CD4-positive, alpha-beta T cell (primary cell): ENCODE data around the gene CALCOCO1. TPM values are rescaled to one million over a fixed set of nuclear protein-coding genes. Genes with fewer than 3 reads are reported as not detected.
"Not testable (repeated sequence)": the region's sequence is repeated elsewhere in the genome, so short reads cannot be mapped to it uniquely, and the experiment has no call there.

Experiments
- ATAC-seq: fragments of 200-7000 bp; cut with Tn5 transposase; one replicate; pipeline ENCODE4 v1.10.0; 2022; ENCODE audit warnings: mild to moderate bottlenecking; ENCODE audit not compliant: poor library complexity
- CTCF ChIA-PET: fragments of 350-600 bp; sonication (Branson Sonifier 250); formaldehyde crosslinking; loops from one replicate; lab custom pipeline; 2021; ENCODE audit warnings: antibody characterized with exemption, inconsistent platforms; lab: Charles Lee
- POLR2A ChIA-PET: fragments of 350-600 bp; sonication (Branson Sonifier 250); formaldehyde crosslinking; loops from one replicate; lab custom pipeline; 2021; ENCODE audit warnings: antibody characterized with exemption, inconsistent platforms; lab: Charles Lee
- DNase-seq, 14 experiments: peaks; one replicate each; pipeline ENCODE4 v3.0.0-alpha.2; 2013 to 2020; ENCODE audit warnings: mixed read lengths in 2 of 14
- H3K27ac ChIP-seq, 2 donors: one replicate each; pipeline versions ENCODE4 v1.5.1 to v1.7.0; 2013; ENCODE audit warnings: low read length in 2 of 2, low read depth in 1 of 2, mild to moderate bottlenecking in 1 of 2
- H3K27me3 ChIP-seq, 2 experiments: 1 replicate in 1 of 2; 2 replicates in 1 of 2; pipeline versions ENCODE4 v1.6.1 to v1.7.0; 2013; ENCODE audit warnings: low read length in 2 of 2, control low read depth in 1 of 2, mild to moderate bottlenecking in 1 of 2, moderate library complexity in 1 of 2; ENCODE audit not compliant: insufficient read depth in 2 of 2, control insufficient read depth in 1 of 2
- H3K36me3 ChIP-seq: one replicate; pipeline ENCODE4 v1.6.1; 2013; ENCODE audit warnings: low read length, control low read depth; ENCODE audit not compliant: insufficient read depth
- H3K4me1 ChIP-seq: one replicate; pipeline ENCODE4 v1.6.1; 2013; ENCODE audit warnings: low read length, control low read depth; ENCODE audit not compliant: insufficient read depth
- H3K4me3 ChIP-seq: one replicate; pipeline ENCODE4 v1.5.1; 2013; ENCODE audit warnings: mild to moderate bottlenecking, low read length, moderate library complexity
- H3K9me3 ChIP-seq, 2 experiments: 1 replicate in 1 of 2; 2 replicates in 1 of 2; pipeline versions ENCODE4 v1.6.1 to v1.7.0; 2013; ENCODE audit warnings: low read length in 2 of 2, mild to moderate bottlenecking in 2 of 2, control low read depth in 1 of 2, moderate library complexity in 1 of 2; ENCODE audit not compliant: control insufficient read depth in 1 of 2, insufficient read depth in 1 of 2
- H3K27ac Mint-ChIP-seq: one replicate; pipeline ENCODE4 v1.8.0; 2020; ENCODE audit warnings: mixed read lengths
- H3K27me3 Mint-ChIP-seq: one replicate; pipeline ENCODE4 v1.8.0; 2021; ENCODE audit warnings: mixed read lengths
- H3K36me3 Mint-ChIP-seq: one replicate; pipeline ENCODE4 v1.8.0; 2021; ENCODE audit warnings: low read depth, mixed read lengths
- H3K4me1 Mint-ChIP-seq: one replicate; pipeline ENCODE4 v1.8.0; 2021; ENCODE audit warnings: low read depth, mixed read lengths
- H3K4me3 Mint-ChIP-seq: one replicate; pipeline ENCODE4 v1.8.0; 2020; ENCODE audit warnings: mild to moderate bottlenecking, mixed read lengths
- H3K9me3 Mint-ChIP-seq: one replicate; pipeline ENCODE4 v1.8.0; 2020; ENCODE audit warnings: mixed read lengths
- CTCF ChIP-seq: fragments of 200-600 bp; IDR thresholded peaks from one replicate; pipeline ENCODE4 v1.8.0; 2022; ENCODE audit warnings: antibody characterized with exemption, mild to moderate bottlenecking
- intact Hi-C, 2 experiments: fragments of 100-400 bp; cut with DNase I in 1 of 2; cut with micrococcal nuclease in 1 of 2; formaldehyde crosslinking; loops; one replicate each; pipeline versions ENCODE4 v1.15.1 to v1.9.0; 2023 to 2025; cut with DNase I, micrococcal nuclease
- total RNA-seq, 174 experiments: library from RNA in 2 of 174; stranded (reverse) in 2 of 174; gene quantifications; one replicate each; pipeline ENCODE4 v1.2.3 and lab custom pipeline; 2021 to 2026

CALCOCO1 gene
- total RNA-seq, 2 experiments from 2014 or later = 66.8 to 69.3 TPM

DNA sequence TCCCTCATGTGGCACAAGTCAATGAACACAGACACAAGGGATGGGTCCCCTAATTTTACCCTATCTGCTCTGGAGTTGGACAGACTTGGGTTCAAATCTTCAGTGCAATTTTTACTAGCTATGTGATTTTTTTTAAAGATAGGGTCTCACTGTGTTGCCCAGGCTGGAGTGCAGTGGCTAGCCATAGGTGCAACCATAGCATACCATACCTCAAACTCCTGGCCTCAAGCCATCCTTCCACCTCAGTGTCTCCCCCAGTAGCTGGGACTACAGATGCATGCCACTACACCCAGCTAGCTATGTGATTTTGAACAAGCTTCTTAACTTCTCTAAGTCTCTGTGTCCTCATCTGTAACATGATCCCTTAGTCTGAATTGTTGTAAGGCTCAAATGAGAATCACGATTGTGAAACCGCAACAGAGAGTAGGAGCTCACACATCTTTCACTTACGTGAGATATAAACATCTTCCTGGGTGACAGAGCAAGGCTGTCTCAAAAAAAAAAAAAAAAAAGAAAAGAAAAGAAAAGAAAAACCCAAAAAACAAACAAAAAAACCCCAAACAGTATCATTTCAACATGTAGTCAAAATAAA is 4.7 kb downstream of the CALCOCO1 start:
- H3K4me1 ChIP-seq = peaks cover 20% of the 10 kb centered on the region
- intact Hi-C loops = no loop called here
- Mint-ChIP-seq H3K4me3 (no peak overlapping the region), H3K9me3 (no peaks in the 10 kb centered on the region), H3K4me1 (peaks cover 28% of the 10 kb centered on the region), H3K27me3 (no peaks in the 10 kb centered on the region), H3K36me3 (peaks cover 72% of the 10 kb centered on the region), H3K27ac (no peak overlapping the region)
- DNase-seq = no peak
- ChIA-PET POLR2A (no interaction called here), CTCF (interaction anchor here (1.0 to 2.4 kb wide), 3 partner anchors 21 to 34 kb away, joined by 5 to 11 read pairs (median 5); no protein-coding TSS in a partner anchor)
- peaks cover 61% of the 10 kb centered on the region for H3K36me3 ChIP-seq
- no peak for ATAC-seq
- TF ChIP-seq CTCF = no peak
- no peak overlapping the region for H3K4me3 ChIP-seq
- H3K9me3 ChIP-seq = no peaks in the 10 kb centered on the region
- H3K27me3 ChIP-seq = no peaks in the 10 kb centered on the region
- no peak overlapping the region for H3K27ac ChIP-seq

DNA sequence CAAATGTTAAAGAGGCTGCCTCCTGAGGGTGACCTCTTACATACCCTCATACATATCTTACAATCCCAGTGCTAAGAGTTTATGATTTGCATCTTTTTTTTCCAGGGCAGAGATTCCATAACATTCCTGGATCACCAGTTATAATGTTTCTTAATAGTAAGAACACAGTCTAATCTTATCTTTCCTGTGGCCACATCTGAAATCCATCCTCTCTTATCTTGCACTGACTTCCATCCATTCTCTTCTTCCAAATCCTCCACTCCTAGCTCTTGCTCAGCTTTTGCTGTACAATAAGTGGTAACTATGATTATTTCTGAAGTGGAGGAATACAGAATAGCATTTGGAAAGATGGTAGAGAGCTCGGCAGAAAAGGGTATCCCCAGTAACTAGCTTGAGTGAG is 6.3 kb downstream of the CALCOCO1 start:
- DNase-seq (no peak), ATAC-seq (no peak)
- ChIA-PET POLR2A (no interaction called here), CTCF (interaction anchor here (0.5 to 2.4 kb wide), 2 partner anchors 26 to 55 kb away, joined by 3 to 11 read pairs; no protein-coding TSS in a partner anchor)
- intact Hi-C loops = no loop called here
- Histone ChIP-seq H3K9me3 (no peaks in the 10 kb centered on the region), H3K27me3 (no peaks in the 10 kb centered on the region), H3K4me3 (no peak overlapping the region), H3K27ac (no peak overlapping the region), H3K36me3 (peaks cover 75% of the 10 kb centered on the region), H3K4me1 (peaks cover 8% of the 10 kb centered on the region)
- no peak overlapping the region for H3K4me3 Mint-ChIP-seq
- H3K36me3 Mint-ChIP-seq = peaks cover 82% of the 10 kb centered on the region
- TF ChIP-seq CTCF = no peak
- no peaks in the 10 kb centered on the region for H3K9me3 Mint-ChIP-seq
- no peak overlapping the region for H3K27ac Mint-ChIP-seq
- no peaks in the 10 kb centered on the region for H3K27me3 Mint-ChIP-seq
- H3K4me1 Mint-ChIP-seq = peaks cover 13% of the 10 kb centered on the region

- CTCF ChIA-PET = no interaction called here
- intact Hi-C loops = no loop called here
Observed at GRCh38 chr12:53719649-53720048, 7.6 kb downstream of the CALCOCO1 start.

GRCh38 chr12:53718567-53718966 is 8.7 kb downstream of the CALCOCO1 start:
- peaks cover 80% of the 10 kb centered on the region for H3K36me3 ChIP-seq
- H3K9me3 Mint-ChIP-seq, intact Hi-C loops, DNase-seq, H3K27ac ChIP-seq, H3K27ac Mint-ChIP-seq, H3K4me3 Mint-ChIP-seq, H3K9me3 ChIP-seq, POLR2A ChIA-PET, H3K4me3 ChIP-seq, H3K4me1 Mint-ChIP-seq, ATAC-seq, H3K27me3 Mint-ChIP-seq, H3K27me3 ChIP-seq, H3K4me1 ChIP-seq: not testable (repeated sequence)
- CTCF ChIA-PET = interaction anchor here (0.7 kb wide), 1 partner anchor 13 kb away, joined by 3 read pairs; no protein-coding TSS in a partner anchor
- peaks cover 85% of the 10 kb centered on the region for H3K36me3 Mint-ChIP-seq

More at GRCh38 chr12:53719649-53720048, 7.6 kb downstream of the CALCOCO1 start:
- POLR2A ChIA-PET = no interaction called here
- no peak overlapping the region for H3K27ac Mint-ChIP-seq
- DNase-seq (no peak), ATAC-seq (no peak)
- Histone ChIP-seq H3K36me3 (peaks cover 80% of the 10 kb centered on the region), H3K27me3 (no peaks in the 10 kb centered on the region), H3K9me3 (no peaks in the 10 kb centered on the region), H3K4me1 (no peaks in the 10 kb centered on the region), H3K4me3 (no peak overlapping the region), H3K27ac (no peak overlapping the region)
- TF ChIP-seq CTCF = no peak
- H3K4me3 Mint-ChIP-seq = no peak overlapping the region
- H3K4me1 Mint-ChIP-seq = peaks cover under 1% of the 10 kb centered on the region
- peaks cover 85% of the 10 kb centered on the region for H3K36me3 Mint-ChIP-seq
- no peaks in the 10 kb centered on the region for H3K9me3 Mint-ChIP-seq
- H3K27me3 Mint-ChIP-seq = no peaks in the 10 kb centered on the region
